OCI-LY3 (cell line): Measurements from ENCODE around the gene TNP1.

Experiments
- H2AFZ ChIP-seq: fragments of 200-600, 300-600 bp; shearing (Covaris generic); 2 replicates; pipeline ENCODE4 v1.6.0; 2014; ENCODE audit warnings: antibody characterized with exemption, low read depth, low read length
- H3K27ac ChIP-seq: fragments of 200-600, 300-600 bp; sonication (generic); 2 replicates; pipeline ENCODE4 v1.5.1; 2014; ENCODE audit warnings: mild to moderate bottlenecking, low read length, moderate library complexity, mixed read lengths
- H3K27me3 ChIP-seq: fragments of 200-600, 300-600 bp; sonication (generic); 2 replicates; pipeline ENCODE4 v1.6.1; 2014; ENCODE audit warnings: low read depth, low read length, mixed read lengths
- H3K36me3 ChIP-seq: fragments of 200-600, 300-600 bp; sonication (generic); replicated peaks from 2 replicates; pipeline ENCODE3; 2014; ENCODE audit warnings: low read depth, low read length, mixed read lengths
- H3K4me1 ChIP-seq: fragments of 300-600, 200-600 bp; sonication (generic); 2 replicates; pipeline ENCODE4 v1.6.1; 2014; ENCODE audit warnings: low read length, mixed read lengths
- H3K4me2 ChIP-seq: fragments of 200-600, 300-600 bp; sonication (generic); 2 replicates; pipeline ENCODE4 v1.6.1; 2014; ENCODE audit warnings: low read length, mixed read lengths
- H3K4me3 ChIP-seq: fragments of 300-600, 200-600 bp; sonication (generic); 2 replicates; pipeline ENCODE4 v1.5.1; 2014; ENCODE audit warnings: antibody characterized with exemption, mild to moderate bottlenecking, low read length, moderate library complexity
- H3K79me2 ChIP-seq: fragments of 300-600, 200-600 bp; shearing (Covaris generic); 2 replicates; pipeline ENCODE4 v1.6.1; 2014; ENCODE audit warnings: mild to moderate bottlenecking, low read length, mixed read lengths
- H3K9ac ChIP-seq: fragments of 300-600, 200-600 bp; shearing (Covaris generic); 2 replicates; pipeline ENCODE4 v1.6.0; 2014; ENCODE audit warnings: mild to moderate bottlenecking, low read length, moderate library complexity
- H3K9me3 ChIP-seq: fragments of 200-600, 300-600 bp; shearing (Covaris generic); 2 replicates; pipeline ENCODE4 v1.6.1; 2014; ENCODE audit warnings: low read length, mixed read lengths; ENCODE audit not compliant: insufficient read depth
- H4K20me1 ChIP-seq: fragments of 200-600, 300-600 bp; sonication (generic); 2 replicates; pipeline ENCODE4 v1.6.1; 2016; ENCODE audit warnings: low read length, mixed read lengths; ENCODE audit not compliant: insufficient read depth
- CTCF ChIP-seq: fragments of 200-600, 300-600 bp; sonication (generic); IDR thresholded peaks from 2 replicates; pipeline ENCODE4 v1.5.1; 2014; ENCODE audit warnings: antibody characterized with exemption, low read length, low read depth
- EZH2phosphoT487 ChIP-seq: fragments of 200-600 bp; shearing (Covaris generic); IDR thresholded peaks from 2 replicates; pipeline ENCODE4 v1.6.1; 2018; ENCODE audit warnings: antibody characterized with exemption, mixed run types, low read depth

TNP1 gene

GRCh38 chr2:216863946-216864345 is 4.1 kb upstream of the TNP1 start:
- no peaks in the 10 kb centered on the region for H3K27me3 ChIP-seq
- H3K27ac ChIP-seq: no peak overlapping the region
- H3K4me1 ChIP-seq: no peaks in the 10 kb centered on the region
- no peak overlapping the region for H2AFZ ChIP-seq
- H3K9ac ChIP-seq: no peak overlapping the region
- H3K4me2 ChIP-seq: no peak overlapping the region
- H4K20me1 ChIP-seq: no peaks in the 10 kb centered on the region
- no peak overlapping the region for H3K4me3 ChIP-seq
- TF ChIP-seq EZH2phosphoT487: no peak
- no peaks in the 10 kb centered on the region for H3K79me2 ChIP-seq
- H3K36me3 ChIP-seq: no peaks in the 10 kb centered on the region
- H3K9me3 ChIP-seq: no peaks in the 10 kb centered on the region

- no peak overlapping the region for H3K27ac ChIP-seq
- no peaks in the 10 kb centered on the region for H3K9me3 ChIP-seq
- no peak overlapping the region for H3K4me3 ChIP-seq
- no peak overlapping the region for H3K4me2 ChIP-seq
- no peaks in the 10 kb centered on the region; the same call in 1 of the 2 replicates for H3K4me1 ChIP-seq
- H2AFZ ChIP-seq: no peak overlapping the region
- H3K79me2 ChIP-seq: no peaks in the 10 kb centered on the region
- TF ChIP-seq CTCF (no peak), EZH2phosphoT487 (no peak)
- no peaks in the 10 kb centered on the region for H3K27me3 ChIP-seq
- H4K20me1 ChIP-seq: no peaks in the 10 kb centered on the region
- H3K9ac ChIP-seq: no peak overlapping the region
- no peaks in the 10 kb centered on the region for H3K36me3 ChIP-seq
Observed at GRCh38 chr2:216862628-216863398, 2.9 kb upstream of the TNP1 start.

- Histone ChIP-seq H3K79me2 (no peaks in the 10 kb centered on the region), H3K4me2 (no peak overlapping the region), H3K27me3 (no peaks in the 10 kb centered on the region), H2AFZ (no peak overlapping the region), H3K36me3 (no peaks in the 10 kb centered on the region), H3K4me1 (no peaks in the 10 kb centered on the region; the same call in 1 of the 2 replicates), H3K9ac (no peak overlapping the region), H4K20me1 (no peaks in the 10 kb centered on the region), H3K4me3 (no peak overlapping the region), H3K9me3 (no peaks in the 10 kb centered on the region), H3K27ac (no peak overlapping the region)
- TF ChIP-seq EZH2phosphoT487: no peak
- TF ChIP-seq CTCF: no peak
Observed at GRCh38 chr2:216860426-216861137, 718 bp upstream of the TNP1 start.

- no peaks in the 10 kb centered on the region for H3K9me3 ChIP-seq
- TF ChIP-seq EZH2phosphoT487 (no peak), CTCF (no peak)
- no peak overlapping the region for H2AFZ ChIP-seq
- no peaks in the 10 kb centered on the region; the same call in 1 of the 2 replicates for H3K4me1 ChIP-seq
- H3K4me2 ChIP-seq: no peak overlapping the region
- H3K27me3 ChIP-seq: no peaks in the 10 kb centered on the region
- no peaks in the 10 kb centered on the region for H4K20me1 ChIP-seq
- no peaks in the 10 kb centered on the region for H3K79me2 ChIP-seq
- no peaks in the 10 kb centered on the region for H3K36me3 ChIP-seq
- no peak overlapping the region for H3K27ac ChIP-seq
- H3K9ac ChIP-seq: no peak overlapping the region
- H3K4me3 ChIP-seq: no peak overlapping the region
Observed at GRCh38 chr2:216858312-216858711, 1.6 kb downstream of the TNP1 start.
